MCF 10A (cell line): Measurements from ENCODE around the gene PCGF1. TPM values are rescaled to one million over a fixed set of nuclear protein-coding genes. Genes with fewer than 3 reads are reported as not detected.
A peak's percentile ranks its signal among the peaks of the same experiment; 100 is the strongest.

Experiments used
- BruUV-seq: library from RNA; stranded (reverse); fragments of 400-500 nt; replicated peaks from 2 replicates; lab custom pipeline; 2021; lab: Mats Ljungman, UMichigan
- CTCF ChIA-PET: fragments of 300-600 bp; sonication (Branson Sonifier 250); formaldehyde crosslinking; extraction: SDS; loops from one replicate; lab custom pipeline; 2021; ENCODE audit warnings: antibody characterized with exemption, inconsistent platforms; lab: Yijun Ruan, JAX
- POLR2A ChIA-PET: fragments of 300-600, 350-650 bp; sonication (Branson Sonifier 250); formaldehyde crosslinking; extraction: SDS; loops from one replicate; lab custom pipeline; 2020; ENCODE audit warnings: antibody characterized with exemption, inconsistent platforms; lab: Yijun Ruan, JAX
- DNase-seq: peaks from one replicate; pipeline ENCODE4 v3.0.0-alpha.2; 2018; ENCODE audit not compliant: unreplicated experiment
- H3K27ac Mint-ChIP-seq: one replicate; pipeline ENCODE4 v1.8.0; 2022; ENCODE audit warnings: mild to moderate bottlenecking, low read depth, mixed read lengths; ENCODE audit not compliant: unreplicated experiment
- H3K27me3 Mint-ChIP-seq: one replicate; pipeline ENCODE4 v1.8.0; 2022; ENCODE audit warnings: mixed read lengths; ENCODE audit not compliant: insufficient read depth, unreplicated experiment
- H3K36me3 Mint-ChIP-seq: one replicate; pipeline ENCODE4 v1.8.0; 2022; ENCODE audit warnings: mild to moderate bottlenecking, moderate library complexity, mixed read lengths; ENCODE audit not compliant: insufficient read depth, unreplicated experiment
- H3K4me1 Mint-ChIP-seq: one replicate; pipeline ENCODE4 v1.8.0; 2022; ENCODE audit warnings: mixed read lengths; ENCODE audit not compliant: insufficient read depth, unreplicated experiment
- H3K4me3 Mint-ChIP-seq: one replicate; pipeline ENCODE4 v1.8.0; 2022; ENCODE audit warnings: mild to moderate bottlenecking, moderate library complexity, mixed read lengths; ENCODE audit not compliant: unreplicated experiment
- H3K9me3 Mint-ChIP-seq: one replicate; pipeline ENCODE4 v1.8.0; 2022; ENCODE audit warnings: mixed read lengths; ENCODE audit not compliant: unreplicated experiment
- CTCF ChIP-seq: fragments of 200-600 bp; IDR thresholded peaks from one replicate; pipeline ENCODE4 v1.8.0; 2022; ENCODE audit warnings: antibody characterized with exemption, mild to moderate bottlenecking; ENCODE audit not compliant: unreplicated experiment
- intact Hi-C: fragments of 100-400 bp; cut with micrococcal nuclease; formaldehyde crosslinking; loops from 2 replicates; pipeline ENCODE4 v1.14.1; 2022
- total RNA-seq: library from RNA; stranded (reverse); gene quantifications from 2 replicates; pipeline ENCODE4 v1.2.3, GENCODE V29; 2022

Gene PCGF1
- total RNA-seq, 1 experiment from 2014 or later = 41.6 TPM

GRCh38 chr2:74552914-74553811 lies 45.7 kb upstream of the PCGF1 start:
- no peak for DNase-seq
- Mint-ChIP-seq H3K4me3 (peak overlapping the region; percentile 48), H3K27me3 (no peaks in the 10 kb centered on the region), H3K27ac (peak overlapping the region; percentile 16), H3K4me1 (peaks cover 11% of the 10 kb centered on the region), H3K36me3 (no peaks in the 10 kb centered on the region), H3K9me3 (no peaks in the 10 kb centered on the region)
- BruUV-seq = no TSS peak
- POLR2A ChIA-PET = no interaction called here
- TF ChIP-seq CTCF = no peak
- CTCF ChIA-PET = interaction anchor here (0.8 kb wide), 1 partner anchor 13 kb away, joined by 3 read pairs; no protein-coding TSS in a partner anchor
- intact Hi-C loops = no loop called here

- TF ChIP-seq CTCF = no peak
- H3K27me3 Mint-ChIP-seq = no peaks in the 10 kb centered on the region
- no TSS peak for BruUV-seq
- CTCF ChIA-PET = interaction anchor here (0.7 to 2.2 kb wide), 5 partner anchors 14 to 929 kb away, joined by 3 to 14 read pairs (median 3); partner anchors contain the start of gene TTC31
- H3K27ac Mint-ChIP-seq = peak overlapping the region; percentile 16
- POLR2A ChIA-PET = no interaction called here
- no peak overlapping the region for H3K4me3 Mint-ChIP-seq
- no peaks in the 10 kb centered on the region for H3K36me3 Mint-ChIP-seq
- no peaks in the 10 kb centered on the region for H3K9me3 Mint-ChIP-seq
- intact Hi-C loops = no loop called here
- peaks cover 11% of the 10 kb centered on the region for H3K4me1 Mint-ChIP-seq
- DNase-seq = no peak
Observed at GRCh38 chr2:74551942-74552913, 44.7 kb upstream of the PCGF1 start.

GRCh38 chr2:74551530-74551929 lies 44.0 kb upstream of the PCGF1 start:
- H3K4me1 Mint-ChIP-seq = peaks cover 11% of the 10 kb centered on the region
- H3K36me3 Mint-ChIP-seq = no peaks in the 10 kb centered on the region
- H3K27me3 Mint-ChIP-seq = no peaks in the 10 kb centered on the region
- no peaks in the 10 kb centered on the region for H3K9me3 Mint-ChIP-seq
- CTCF ChIA-PET = interaction anchor here (0.7 to 2.2 kb wide), 5 partner anchors 20 to 930 kb away, joined by 3 to 14 read pairs (median 5); partner anchors contain the start of gene TTC31
- no peak for TF ChIP-seq CTCF
- intact Hi-C loops = no loop called here
- no peak overlapping the region for H3K27ac Mint-ChIP-seq
- POLR2A ChIA-PET = no interaction called here
- peak overlapping the region; percentile 11 for H3K4me3 Mint-ChIP-seq
- BruUV-seq = no TSS peak
- DNase-seq = no peak
